Osteoblast (primary cell): ENCODE data around the gene TRRAP. TPM values are rescaled to one million over a fixed set of nuclear protein-coding genes. Genes with fewer than 3 reads are reported as not detected.

ENCODE experiments used
- DNase-seq: peaks from one replicate; pipeline ENCODE4 v3.0.0; 2011; ENCODE audit warnings: low spot score, mixed read lengths; ENCODE audit not compliant: insufficient read length; ENCODE audit errors: missing footprints
- H2AFZ ChIP-seq: 2 replicates; pipeline ENCODE4 v1.6.0; 2011; ENCODE audit warnings: mild to moderate bottlenecking, low read length
- H3K27ac ChIP-seq: 2 replicates; pipeline ENCODE4 v1.5.1; 2011; ENCODE audit warnings: mild to moderate bottlenecking, low read depth, low read length, moderate library complexity
- H3K27me3 ChIP-seq: 2 replicates; pipeline ENCODE4 v1.6.0; 2012; ENCODE audit warnings: mild to moderate bottlenecking, control low read depth, inconsistent platforms, low read length, moderate library complexity; ENCODE audit not compliant: insufficient read depth
- H3K36me3 ChIP-seq: 2 replicates; pipeline ENCODE4 v1.5.1; 2011; ENCODE audit warnings: mild to moderate bottlenecking, low read length, control low read depth, moderate library complexity; ENCODE audit not compliant: insufficient read depth
- H3K4me1 ChIP-seq: 2 replicates; pipeline ENCODE4 v1.5.1; 2011; ENCODE audit warnings: mild to moderate bottlenecking, low read length, control low read depth, moderate library complexity; ENCODE audit not compliant: insufficient read depth
- H3K4me2 ChIP-seq: 2 replicates; pipeline ENCODE4 v1.6.0; 2011; ENCODE audit warnings: mild to moderate bottlenecking, low read length; ENCODE audit not compliant: insufficient read depth
- H3K4me3 ChIP-seq: fragments of 200-600 bp; sonication (generic); 3 replicates; pipeline ENCODE4 v1.5.1; 2012; ENCODE audit warnings: mild to moderate bottlenecking, low read length, inconsistent platforms; ENCODE audit not compliant: insufficient read depth
- H3K79me2 ChIP-seq: 2 replicates; pipeline ENCODE4 v1.6.0; 2012; ENCODE audit warnings: mild to moderate bottlenecking, low read length, control low read depth, inconsistent platforms; ENCODE audit not compliant: insufficient read depth
- H3K9me3 ChIP-seq: 2 replicates; pipeline ENCODE4 v1.5.1; 2011; ENCODE audit warnings: low read depth, low read length, control low read depth
- H4K20me1 ChIP-seq: 2 replicates; pipeline ENCODE4 v1.6.0; 2012; ENCODE audit warnings: mild to moderate bottlenecking, low read length, control low read depth; ENCODE audit not compliant: insufficient read depth
- CTCF ChIP-seq: IDR thresholded peaks from 2 replicates; pipeline ENCODE4 v1.5.1; 2011; ENCODE audit warnings: mild to moderate bottlenecking, low read depth, low read length, moderate library complexity; ENCODE audit errors: extremely low read depth
- total RNA-seq: library from RNA; depleted of rRNA; stranded (reverse); fragments of >200 nt; gene quantifications from 2 replicates; pipeline ENCODE4 v1.2.3, GENCODE V29; 2012

Gene TRRAP
- total RNA-seq, 1 donor: 17.7 TPM

- Histone ChIP-seq H4K20me1 (no peaks in the 10 kb centered on the region), H3K27ac (no peak overlapping the region), H3K27me3 (no peaks in the 10 kb centered on the region), H3K9me3 (no peaks in the 10 kb centered on the region), H3K36me3 (peaks cover 14% of the 10 kb centered on the region), H3K4me1 (peaks cover 17% of the 10 kb centered on the region), H3K79me2 (peaks cover 6% of the 10 kb centered on the region), H3K4me3 (no peak overlapping the region), H3K4me2 (no peak overlapping the region), H2AFZ (no peak overlapping the region)
- no peak for TF ChIP-seq CTCF
- DNase-seq: peak; percentile 82
Measured at GRCh38 chr7:99021941-99022560, 143.7 kb downstream of the TRRAP start.

GRCh38 chr7:99024066-99024465, 145.7 kb downstream of the TRRAP start:
- H3K36me3 ChIP-seq: peaks cover 32% of the 10 kb centered on the region
- peaks cover 22% of the 10 kb centered on the region for H3K4me1 ChIP-seq
- H3K4me3 ChIP-seq: no peak overlapping the region
- no peaks in the 10 kb centered on the region for H3K27me3 ChIP-seq
- no peak overlapping the region for H2AFZ ChIP-seq
- no peaks in the 10 kb centered on the region for H3K9me3 ChIP-seq
- no peak overlapping the region for H3K4me2 ChIP-seq
- H3K79me2 ChIP-seq: peaks cover 4% of the 10 kb centered on the region
- H4K20me1 ChIP-seq: no peaks in the 10 kb centered on the region
- DNase-seq: peak; percentile 57
- no peak overlapping the region for H3K27ac ChIP-seq
- TF ChIP-seq CTCF: no peak

- Histone ChIP-seq H3K4me3 (no peak overlapping the region), H3K79me2 (peaks cover 6% of the 10 kb centered on the region), H3K4me1 (peaks cover 24% of the 10 kb centered on the region), H3K36me3 (peaks cover 50% of the 10 kb centered on the region), H2AFZ (no peak overlapping the region), H3K4me2 (no peak overlapping the region), H3K27ac (no peak overlapping the region), H3K9me3 (no peaks in the 10 kb centered on the region), H4K20me1 (peaks cover 4% of the 10 kb centered on the region), H3K27me3 (no peaks in the 10 kb centered on the region)
- TF ChIP-seq CTCF: no peak
- peak; percentile 79 for DNase-seq
Measured at GRCh38 chr7:99027241-99027640, 148.9 kb downstream of the TRRAP start.

GRCh38 chr7:99027841-99028240, 149.5 kb downstream of the TRRAP start:
- H2AFZ ChIP-seq: no peak overlapping the region
- no peak overlapping the region for H3K4me2 ChIP-seq
- H3K4me3 ChIP-seq: no peak overlapping the region
- H3K36me3 ChIP-seq: peaks cover 56% of the 10 kb centered on the region
- DNase-seq: no peak
- peaks cover 22% of the 10 kb centered on the region for H3K4me1 ChIP-seq
- peaks cover 5% of the 10 kb centered on the region for H3K79me2 ChIP-seq
- no peak for TF ChIP-seq CTCF
- no peaks in the 10 kb centered on the region for H3K27me3 ChIP-seq
- peaks cover 4% of the 10 kb centered on the region for H4K20me1 ChIP-seq
- H3K9me3 ChIP-seq: no peaks in the 10 kb centered on the region
- no peak overlapping the region for H3K27ac ChIP-seq
